Measurements from ENCODE around the gene DMD. TPM values are rescaled to one million over a fixed set of nuclear protein-coding genes. Genes with fewer than 3 reads are reported as not detected.

Gene DMD
- total RNA-seq, 1 donor = 32.4 TPM

DNA sequence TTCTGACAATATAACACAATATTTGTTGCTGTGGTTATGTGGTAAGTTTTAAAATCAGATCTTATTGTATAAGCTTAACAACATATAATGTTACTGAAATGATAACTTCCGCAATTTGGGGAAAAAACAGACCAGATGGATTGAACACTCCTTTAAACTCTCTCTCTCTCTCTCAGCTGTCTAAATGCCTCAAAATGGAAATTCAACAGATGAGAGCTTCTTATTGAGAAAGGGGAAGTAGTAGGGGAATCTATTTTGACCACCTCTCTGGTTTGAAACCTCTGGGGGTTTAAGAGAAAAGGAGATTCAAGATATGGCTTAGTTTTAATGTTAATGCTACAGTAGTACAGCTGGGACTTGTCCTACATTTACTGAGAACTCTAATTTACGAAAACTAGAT lies 40.3 kb downstream of the DMD start:
- no peak overlapping the region for H3K4me3 ChIP-seq (ENCODE audit: low read depth, low read length)
- no peak for DNase-seq (ENCODE audit: low read depth)
- TF ChIP-seq, protein P1, sequence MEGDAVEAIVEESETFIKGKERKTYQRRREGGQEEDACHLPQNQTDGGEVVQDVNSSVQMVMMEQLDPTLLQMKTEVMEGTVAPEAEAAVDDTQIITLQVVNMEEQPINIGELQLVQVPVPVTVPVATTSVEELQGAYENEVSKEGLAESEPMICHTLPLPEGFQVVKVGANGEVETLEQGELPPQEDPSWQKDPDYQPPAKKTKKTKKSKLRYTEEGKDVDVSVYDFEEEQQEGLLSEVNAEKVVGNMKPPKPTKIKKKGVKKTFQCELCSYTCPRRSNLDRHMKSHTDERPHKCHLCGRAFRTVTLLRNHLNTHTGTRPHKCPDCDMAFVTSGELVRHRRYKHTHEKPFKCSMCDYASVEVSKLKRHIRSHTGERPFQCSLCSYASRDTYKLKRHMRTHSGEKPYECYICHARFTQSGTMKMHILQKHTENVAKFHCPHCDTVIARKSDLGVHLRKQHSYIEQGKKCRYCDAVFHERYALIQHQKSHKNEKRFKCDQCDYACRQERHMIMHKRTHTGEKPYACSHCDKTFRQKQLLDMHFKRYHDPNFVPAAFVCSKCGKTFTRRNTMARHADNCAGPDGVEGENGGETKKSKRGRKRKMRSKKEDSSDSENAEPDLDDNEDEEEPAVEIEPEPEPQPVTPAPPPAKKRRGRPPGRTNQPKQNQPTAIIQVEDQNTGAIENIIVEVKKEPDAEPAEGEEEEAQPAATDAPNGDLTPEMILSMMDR (IDR thresholded peaks at IDR 0.05; ENCODE audit: insufficient read depth, low read depth, low read length) = no peak

DNA sequence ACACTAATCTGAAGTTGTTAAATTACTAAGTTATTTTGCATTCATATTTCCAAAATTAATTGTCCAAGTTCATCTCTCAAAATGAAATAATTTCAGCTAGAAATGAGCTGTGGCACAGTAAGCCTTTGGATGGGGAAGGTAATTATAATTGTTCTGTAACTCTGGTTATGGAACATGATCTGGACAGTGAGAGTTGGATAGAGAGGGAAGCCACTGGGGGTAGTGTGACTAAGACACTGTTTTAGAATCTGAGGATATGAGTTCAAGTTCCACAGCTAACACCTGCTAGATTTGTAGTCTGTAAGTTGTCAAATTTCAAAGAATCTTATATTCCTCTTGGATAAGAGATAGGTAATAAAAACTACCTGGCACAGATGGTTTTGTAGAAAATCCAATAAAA lies 49.5 kb downstream of the DMD start:
- H3K4me3 ChIP-seq (ENCODE audit: low read depth, low read length) = no peak overlapping the region
- TF ChIP-seq, protein P1 (IDR thresholded peaks at IDR 0.05; ENCODE audit: insufficient read depth, low read depth, low read length) = no peak
- DNase-seq (ENCODE audit: low read depth) = no peak

DNA sequence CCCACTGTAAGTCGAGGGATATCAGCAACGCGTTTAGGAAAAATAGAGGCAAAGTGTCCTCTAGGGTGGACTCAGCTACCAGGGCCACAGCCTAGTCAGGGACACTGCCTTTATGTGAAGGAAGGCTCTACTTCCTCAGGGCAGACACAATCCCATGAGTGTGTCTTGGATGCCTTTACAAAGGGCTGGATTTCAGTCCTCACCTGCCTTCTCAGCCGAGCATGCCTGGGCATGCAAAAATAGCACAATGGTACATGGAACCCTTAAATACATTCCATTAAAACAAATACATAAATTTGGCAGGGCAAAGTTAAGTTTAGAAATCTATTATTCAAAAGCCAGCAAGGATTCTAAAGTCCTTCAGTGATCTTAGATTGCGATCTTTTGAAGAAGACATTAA lies 51.1 kb downstream of the DMD start:
- TF ChIP-seq, protein P1 (IDR thresholded peaks at IDR 0.05; ENCODE audit: insufficient read depth, low read depth, low read length) = no peak
- no peak for DNase-seq (ENCODE audit: low read depth)
- no peak overlapping the region for H3K4me3 ChIP-seq (ENCODE audit: low read depth, low read length)

DNA sequence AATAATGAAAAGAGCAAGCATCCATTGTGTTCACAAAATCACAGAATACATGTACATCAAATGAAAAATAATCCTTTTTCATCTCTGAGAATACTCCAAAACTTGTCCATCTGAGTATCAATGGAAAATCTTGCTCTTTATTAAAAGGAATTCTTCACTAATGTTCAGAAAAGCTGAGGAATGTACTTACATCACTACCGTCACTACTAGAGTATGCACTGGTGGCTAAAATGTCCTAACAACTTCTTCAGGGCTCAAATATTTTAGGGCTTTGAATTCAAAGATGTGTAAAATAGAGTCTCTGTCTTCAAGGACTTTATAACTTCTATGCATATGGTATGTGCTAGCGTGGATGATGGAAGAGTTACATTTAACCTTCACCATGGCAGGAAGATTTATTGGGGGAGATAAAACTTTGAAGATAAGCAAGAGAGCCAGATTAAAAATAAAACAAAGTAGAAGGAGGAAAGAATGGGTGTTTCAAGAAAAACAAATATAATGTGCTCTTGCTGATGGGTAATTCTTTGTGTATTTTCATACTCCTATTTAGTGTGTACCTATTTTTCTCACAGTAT lies 55.1 kb downstream of the DMD start:
- DNase-seq (ENCODE audit: low read depth) = no peak
- no peak overlapping the region for H3K4me3 ChIP-seq (ENCODE audit: low read depth, low read length)

DNA sequence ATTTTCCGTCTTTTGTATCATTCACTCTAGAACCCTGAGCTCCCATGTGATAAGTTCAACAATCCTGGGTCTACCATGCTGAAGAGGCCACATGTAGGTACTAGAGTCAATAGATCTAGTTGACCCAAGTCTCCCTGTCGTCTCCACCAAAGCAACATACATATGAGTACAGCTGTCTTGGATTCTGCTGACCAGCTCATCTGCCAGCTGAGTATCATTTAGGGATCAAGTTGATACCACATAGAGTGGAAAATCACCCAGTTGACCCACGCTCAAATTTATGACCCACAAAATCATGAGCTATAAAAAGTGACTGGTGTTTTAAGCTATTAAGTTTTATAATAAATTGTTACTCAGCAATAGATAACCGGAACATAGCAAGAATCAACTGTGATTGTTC lies 61.8 kb downstream of the DMD start:
- TF ChIP-seq, protein P1 (IDR thresholded peaks at IDR 0.05; ENCODE audit: insufficient read depth, low read depth, low read length) = no peak
- no peak overlapping the region for H3K4me3 ChIP-seq (ENCODE audit: low read depth, low read length)
- DNase-seq (ENCODE audit: low read depth) = no peak

More for the DNA sequence above, 55.1 kb downstream of the DMD start:
- TF ChIP-seq, protein P1 (IDR thresholded peaks at IDR 0.05; ENCODE audit: insufficient read depth, low read depth, low read length) = no peak

DNA sequence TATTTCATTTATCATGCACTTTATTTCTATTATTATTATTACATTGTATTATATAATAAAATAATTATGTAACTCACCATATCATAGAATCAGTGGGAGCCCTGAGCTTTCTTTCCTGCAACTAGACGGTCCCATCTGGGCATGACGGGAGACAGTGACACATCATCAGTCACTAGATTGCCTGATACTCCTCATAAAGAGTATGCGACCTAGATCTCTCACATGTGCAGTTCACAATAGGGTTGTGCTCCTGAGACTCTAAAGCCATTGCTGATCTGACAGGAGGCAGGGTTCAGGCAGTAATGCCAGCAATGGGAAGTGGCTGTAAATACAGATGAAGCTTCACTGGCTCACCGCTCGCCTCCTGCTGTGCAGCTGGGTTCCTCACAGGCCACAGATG lies 62.3 kb downstream of the DMD start:
- TF ChIP-seq, protein P1 (IDR thresholded peaks at IDR 0.05; ENCODE audit: insufficient read depth, low read depth, low read length) = no peak
- H3K4me3 ChIP-seq (ENCODE audit: low read depth, low read length) = no peak overlapping the region
- DNase-seq (ENCODE audit: low read depth) = no peak

DNA sequence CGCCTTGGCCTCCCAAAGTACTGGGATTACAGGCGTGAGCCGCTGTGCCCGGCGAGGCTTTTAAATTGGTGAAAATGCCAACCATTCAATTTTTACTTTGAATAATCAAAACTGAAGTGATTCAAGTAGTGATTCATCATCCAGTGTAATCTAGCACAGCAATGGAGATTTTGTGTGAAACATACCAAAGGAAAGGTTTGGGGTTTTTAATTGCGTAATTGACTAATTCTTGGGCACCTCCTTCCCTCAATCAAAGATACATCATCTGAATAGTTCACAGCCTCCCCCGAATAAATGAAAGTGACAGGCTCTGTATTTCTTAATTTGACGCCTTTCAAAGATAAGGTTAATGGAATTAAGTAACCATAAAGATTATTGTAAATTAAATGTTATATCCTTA lies 69.0 kb downstream of the DMD start:
- H3K4me3 ChIP-seq (ENCODE audit: low read depth, low read length) = no peak overlapping the region
- DNase-seq (ENCODE audit: low read depth) = no peak
- TF ChIP-seq, protein P1 (IDR thresholded peaks at IDR 0.05; ENCODE audit: insufficient read depth, low read depth, low read length) = no peak
